ENCODE results near the gene TGFBR2.
"Not testable (repeated sequence)": the region's sequence is repeated elsewhere in the genome, so short reads cannot be mapped to it uniquely, and the experiment has no call there.

TGFBR2 gene

GRCh38 chr3:30658328-30659052 is 52.1 kb downstream of the TGFBR2 start:
- peak; percentile 41 for DNase-seq

- no peak for DNase-seq
These were observed 53.1 kb downstream of the TGFBR2 start for GRCh38 chr3:30659270-30660130.

GRCh38 chr3:30660136-30660535 is 53.7 kb downstream of the TGFBR2 start:
- no peak for DNase-seq

- DNase-seq = no peak
These were observed 54.3 kb downstream of the TGFBR2 start for GRCh38 chr3:30660656-30661055.

- no peak for DNase-seq
These were observed 54.9 kb downstream of the TGFBR2 start for GRCh38 chr3:30661098-30661873.

GRCh38 chr3:30662836-30663235 is 56.4 kb downstream of the TGFBR2 start:
- DNase-seq = no peak

- DNase-seq = no peak
These were observed 57.3 kb downstream of the TGFBR2 start for GRCh38 chr3:30663533-30664241.

GRCh38 chr3:30664459-30664858 is 58.1 kb downstream of the TGFBR2 start:
- peak; percentile 38 for DNase-seq

- DNase-seq = no peak
These were observed 58.5 kb downstream of the TGFBR2 start for GRCh38 chr3:30664884-30665283.

- DNase-seq = no peak
These were observed 59.1 kb downstream of the TGFBR2 start for GRCh38 chr3:30665539-30665938.

- no peak for DNase-seq
These were observed 60.3 kb downstream of the TGFBR2 start for GRCh38 chr3:30666572-30667279.

- no peak for DNase-seq
These were observed 60.9 kb downstream of the TGFBR2 start for GRCh38 chr3:30667280-30667651.

- no peak for DNase-seq
These were observed 61.7 kb downstream of the TGFBR2 start for GRCh38 chr3:30668051-30668609.

GRCh38 chr3:30669360-30669934 is 63.0 kb downstream of the TGFBR2 start:
- not testable (repeated sequence) for DNase-seq

GRCh38 chr3:30670292-30670691 is 63.9 kb downstream of the TGFBR2 start:
- no peak for DNase-seq

- DNase-seq = no peak
These were observed 65.3 kb downstream of the TGFBR2 start for GRCh38 chr3:30671527-30672286.

- DNase-seq = no peak
These were observed 65.9 kb downstream of the TGFBR2 start for GRCh38 chr3:30672287-30672735.

- DNase-seq = no peak
These were observed 66.6 kb downstream of the TGFBR2 start for GRCh38 chr3:30672959-30673358.

- no peak for DNase-seq
These were observed 67.3 kb downstream of the TGFBR2 start for GRCh38 chr3:30673425-30674341.
